GM06990 (cell line): Measurements from ENCODE around the gene DHRS7B.
"Not testable (repeated sequence)": the region's sequence is repeated elsewhere in the genome, so short reads cannot be mapped to it uniquely, and the experiment has no call there.

ENCODE experiments used
- DNase-seq: peaks from one replicate; pipeline ENCODE4 v3.0.0-alpha.2; 2011; ENCODE audit not compliant: insufficient read length; ENCODE audit errors: extremely low read depth
- H3K27me3 ChIP-seq: replicated peaks from 2 replicates; pipeline ENCODE4 v1.6.0; 2011; ENCODE audit warnings: low read length; ENCODE audit not compliant: control insufficient read depth, insufficient read depth
- H3K36me3 ChIP-seq: 2 replicates; pipeline ENCODE4 v1.5.1; 2011; ENCODE audit warnings: low read length; ENCODE audit not compliant: control insufficient read depth, insufficient read depth
- H3K4me3 ChIP-seq: replicated peaks from 2 replicates; pipeline ENCODE4 v1.5.1; 2011; ENCODE audit warnings: low read depth, mild to moderate bottlenecking, control low read depth, low read length
- TF ChIP-seq, protein P1 (sequence below): IDR thresholded peaks from 2 replicates; pipeline ENCODE4 v1.5.1; 2011; ENCODE audit warnings: low read length, control low read depth, mild to moderate bottlenecking, inconsistent platforms; ENCODE audit not compliant: insufficient read depth, poor library complexity, severe bottlenecking

The DHRS7B gene

DNA sequence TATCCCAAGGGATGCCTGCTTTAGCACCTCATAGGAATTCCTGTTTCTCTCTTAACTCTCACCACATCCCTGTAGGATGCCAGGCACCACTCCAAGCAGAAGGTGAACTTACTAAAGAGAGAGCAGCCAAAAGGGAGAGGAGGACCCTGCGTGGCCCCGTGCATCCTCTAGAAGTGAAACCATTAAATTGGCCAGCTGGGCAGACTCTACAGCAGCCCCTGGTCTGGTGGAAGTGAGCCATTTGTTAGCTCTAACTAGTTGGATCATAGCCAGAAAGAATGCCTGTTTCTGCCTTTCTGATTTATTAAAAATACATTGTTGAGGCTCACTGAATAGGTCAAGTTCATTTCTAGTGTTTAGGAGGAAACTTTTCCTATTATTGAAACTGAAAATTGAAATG lies 64.9 kb downstream of the DHRS7B start:
- DNase-seq: no peak
- TF ChIP-seq, protein P1, sequence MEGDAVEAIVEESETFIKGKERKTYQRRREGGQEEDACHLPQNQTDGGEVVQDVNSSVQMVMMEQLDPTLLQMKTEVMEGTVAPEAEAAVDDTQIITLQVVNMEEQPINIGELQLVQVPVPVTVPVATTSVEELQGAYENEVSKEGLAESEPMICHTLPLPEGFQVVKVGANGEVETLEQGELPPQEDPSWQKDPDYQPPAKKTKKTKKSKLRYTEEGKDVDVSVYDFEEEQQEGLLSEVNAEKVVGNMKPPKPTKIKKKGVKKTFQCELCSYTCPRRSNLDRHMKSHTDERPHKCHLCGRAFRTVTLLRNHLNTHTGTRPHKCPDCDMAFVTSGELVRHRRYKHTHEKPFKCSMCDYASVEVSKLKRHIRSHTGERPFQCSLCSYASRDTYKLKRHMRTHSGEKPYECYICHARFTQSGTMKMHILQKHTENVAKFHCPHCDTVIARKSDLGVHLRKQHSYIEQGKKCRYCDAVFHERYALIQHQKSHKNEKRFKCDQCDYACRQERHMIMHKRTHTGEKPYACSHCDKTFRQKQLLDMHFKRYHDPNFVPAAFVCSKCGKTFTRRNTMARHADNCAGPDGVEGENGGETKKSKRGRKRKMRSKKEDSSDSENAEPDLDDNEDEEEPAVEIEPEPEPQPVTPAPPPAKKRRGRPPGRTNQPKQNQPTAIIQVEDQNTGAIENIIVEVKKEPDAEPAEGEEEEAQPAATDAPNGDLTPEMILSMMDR: no peak
- Histone ChIP-seq H3K4me3 (no peak overlapping the region), H3K36me3 (peaks cover 8% of the 10 kb centered on the region), H3K27me3 (no peaks in the 10 kb centered on the region)

DNA sequence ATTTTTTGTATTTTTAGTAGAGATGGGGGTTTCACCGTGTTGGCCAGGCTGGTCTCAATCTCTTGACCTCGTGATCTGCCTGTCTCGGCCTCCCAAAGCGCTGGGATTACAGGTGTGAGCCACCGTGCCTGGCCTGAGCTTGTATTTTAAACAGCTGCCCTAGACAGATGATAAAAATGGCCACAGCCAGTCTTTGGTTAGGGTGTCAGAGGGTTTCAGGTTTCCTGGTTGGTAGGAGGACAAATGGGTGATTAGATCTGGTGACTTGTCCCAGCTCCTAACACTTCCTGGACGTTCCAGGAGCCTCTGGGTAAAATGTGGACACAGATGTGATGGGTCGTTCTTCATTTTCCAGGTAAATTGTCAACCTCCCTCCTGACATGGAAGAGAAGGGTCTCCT lies 65.7 kb downstream of the DHRS7B start:
- not testable (repeated sequence) for H3K4me3 ChIP-seq, DNase-seq, H3K36me3 ChIP-seq, H3K27me3 ChIP-seq

DNA sequence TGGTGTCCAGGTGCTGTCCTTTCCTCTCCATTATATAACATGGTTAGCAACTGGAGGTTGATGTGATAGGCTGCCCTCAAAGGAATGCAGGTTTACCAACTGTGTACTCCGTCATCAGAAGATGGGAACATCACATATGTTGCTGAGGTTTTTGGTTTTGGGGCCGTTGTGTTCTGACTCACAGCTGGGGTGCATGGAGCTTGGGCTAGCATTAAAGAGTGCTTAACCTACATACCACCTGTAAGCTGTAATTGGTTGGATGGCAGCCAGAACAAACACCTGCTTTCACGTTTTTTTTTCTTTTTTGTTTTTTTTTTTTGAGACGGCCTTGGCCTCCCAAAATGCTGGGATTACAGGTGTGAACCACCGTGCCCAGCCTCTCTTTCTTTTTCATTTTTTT lies 66.3 kb downstream of the DHRS7B start:
- TF ChIP-seq, protein P1: no peak
- no peak for DNase-seq
- no peak overlapping the region for H3K4me3 ChIP-seq
- no peaks in the 10 kb centered on the region for H3K27me3 ChIP-seq
- peaks cover 13% of the 10 kb centered on the region for H3K36me3 ChIP-seq

DNA sequence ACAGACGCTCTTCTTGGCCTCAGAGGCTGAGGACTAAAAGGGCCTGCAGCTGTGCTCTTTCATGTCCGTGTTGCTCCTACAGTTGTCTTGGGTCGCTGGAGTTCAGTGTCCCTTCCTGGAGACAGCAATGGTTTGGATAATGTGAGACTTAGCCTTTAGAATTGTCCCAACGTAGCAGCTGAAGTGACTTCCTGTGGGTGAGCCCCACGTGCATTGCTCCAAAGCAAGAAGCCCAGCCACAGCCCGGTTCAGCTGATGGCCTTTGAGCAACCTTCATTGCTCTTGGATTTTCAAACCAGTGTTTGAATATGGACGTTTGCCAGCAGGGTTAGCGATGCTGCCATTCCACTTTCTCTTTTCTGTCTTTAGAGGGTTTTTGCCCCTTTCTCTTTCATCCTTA lies 67.5 kb downstream of the DHRS7B start:
- Histone ChIP-seq H3K36me3 (peaks cover 14% of the 10 kb centered on the region), H3K27me3 (no peaks in the 10 kb centered on the region), H3K4me3 (no peak overlapping the region)
- no peak for DNase-seq
- TF ChIP-seq, protein P1: no peak

DNA sequence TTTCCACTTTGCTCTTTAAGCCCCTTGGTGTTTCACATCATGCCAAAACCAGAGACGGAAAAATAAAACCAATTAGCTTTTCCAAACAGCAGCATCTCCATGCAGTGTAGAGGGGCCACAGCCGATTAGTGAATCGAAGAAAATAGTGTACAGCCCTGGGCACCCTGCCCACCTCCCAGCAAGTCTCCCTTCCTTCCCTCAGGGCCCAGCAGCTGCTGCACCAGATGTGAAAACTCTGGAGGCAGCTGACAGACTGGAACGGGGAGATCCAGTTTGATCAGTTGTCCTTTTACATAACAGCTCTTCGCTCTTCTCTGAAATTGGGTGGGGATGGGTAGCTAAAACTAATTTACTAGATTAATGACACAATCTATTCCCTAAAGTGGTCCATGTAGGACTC lies 67.9 kb downstream of the DHRS7B start:
- DNase-seq: no peak

DNA sequence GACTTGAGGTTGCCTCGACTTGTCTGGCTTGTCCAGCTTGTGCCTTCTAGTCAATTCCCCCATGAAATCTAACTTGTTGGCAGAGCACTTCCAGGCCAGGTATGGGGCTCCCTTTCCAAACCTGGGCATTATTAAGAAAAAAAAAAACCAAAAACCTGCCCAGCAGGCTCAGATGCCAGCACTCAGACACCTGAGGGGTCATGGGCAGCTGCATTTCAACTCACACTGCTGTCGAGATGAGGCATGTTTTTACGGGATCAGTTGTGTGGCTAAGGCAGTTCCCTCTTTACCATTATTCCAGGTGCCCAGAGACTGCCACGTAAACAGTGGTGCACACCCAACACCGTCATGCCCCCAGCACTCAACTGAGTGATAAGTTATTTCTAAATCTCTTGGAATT lies 69.4 kb downstream of the DHRS7B start:
- Histone ChIP-seq H3K36me3 (peaks cover 12% of the 10 kb centered on the region), H3K4me3 (no peak overlapping the region), H3K27me3 (no peaks in the 10 kb centered on the region)
- DNase-seq: no peak
- TF ChIP-seq, protein P1: no peak

More for the DNA sequence above, 67.9 kb downstream of the DHRS7B start:
- H3K36me3 ChIP-seq: peaks cover 12% of the 10 kb centered on the region
- TF ChIP-seq, protein P1: no peak
- no peaks in the 10 kb centered on the region for H3K27me3 ChIP-seq
- H3K4me3 ChIP-seq: no peak overlapping the region
